GM12865 (cell line): ENCODE results near the gene KRT23.

Source experiments
- DNase-seq: peaks from one replicate; pipeline ENCODE4 v3.0.0; 2010; ENCODE audit warnings: low read depth
- H3K4me3 ChIP-seq: 2 replicates; pipeline ENCODE4 v1.5.1; 2011; ENCODE audit warnings: mild to moderate bottlenecking, low read depth, low read length, control low read depth
- TF ChIP-seq, protein P1 (sequence below): IDR thresholded peaks from 2 replicates; pipeline ENCODE4 v1.5.1; 2011; ENCODE audit warnings: low read length, control low read depth, low read depth, inconsistent platforms; ENCODE audit not compliant: insufficient read depth; ENCODE audit errors: missing control alignments

The KRT23 gene

DNA sequence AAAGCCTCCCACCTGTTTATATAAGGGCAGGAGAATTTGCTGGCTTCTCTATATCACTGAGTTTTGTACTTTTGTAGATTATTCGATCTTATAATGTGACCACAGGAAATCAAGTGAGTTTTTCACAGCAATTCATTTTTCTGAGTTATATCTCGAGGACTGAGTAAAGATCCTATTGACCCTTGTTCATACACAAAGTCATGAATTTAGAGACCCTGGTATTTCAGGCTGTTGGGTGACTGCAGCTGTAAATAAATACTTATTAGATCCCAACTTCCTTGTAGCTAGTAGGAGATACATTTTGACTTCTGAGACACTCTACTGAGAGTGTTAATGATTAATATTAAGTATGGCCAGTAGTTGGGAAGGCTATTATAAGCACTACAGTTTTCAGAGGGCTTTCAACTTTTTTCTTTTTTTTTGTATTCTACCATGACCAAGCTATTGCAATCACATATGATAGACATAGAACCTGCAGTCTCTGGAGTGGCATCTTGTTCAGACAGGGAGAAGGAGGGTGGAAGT is 49.2 kb downstream of the KRT23 start:
- TF ChIP-seq, protein P1, sequence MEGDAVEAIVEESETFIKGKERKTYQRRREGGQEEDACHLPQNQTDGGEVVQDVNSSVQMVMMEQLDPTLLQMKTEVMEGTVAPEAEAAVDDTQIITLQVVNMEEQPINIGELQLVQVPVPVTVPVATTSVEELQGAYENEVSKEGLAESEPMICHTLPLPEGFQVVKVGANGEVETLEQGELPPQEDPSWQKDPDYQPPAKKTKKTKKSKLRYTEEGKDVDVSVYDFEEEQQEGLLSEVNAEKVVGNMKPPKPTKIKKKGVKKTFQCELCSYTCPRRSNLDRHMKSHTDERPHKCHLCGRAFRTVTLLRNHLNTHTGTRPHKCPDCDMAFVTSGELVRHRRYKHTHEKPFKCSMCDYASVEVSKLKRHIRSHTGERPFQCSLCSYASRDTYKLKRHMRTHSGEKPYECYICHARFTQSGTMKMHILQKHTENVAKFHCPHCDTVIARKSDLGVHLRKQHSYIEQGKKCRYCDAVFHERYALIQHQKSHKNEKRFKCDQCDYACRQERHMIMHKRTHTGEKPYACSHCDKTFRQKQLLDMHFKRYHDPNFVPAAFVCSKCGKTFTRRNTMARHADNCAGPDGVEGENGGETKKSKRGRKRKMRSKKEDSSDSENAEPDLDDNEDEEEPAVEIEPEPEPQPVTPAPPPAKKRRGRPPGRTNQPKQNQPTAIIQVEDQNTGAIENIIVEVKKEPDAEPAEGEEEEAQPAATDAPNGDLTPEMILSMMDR = no peak
- no peak overlapping the region for H3K4me3 ChIP-seq
- DNase-seq = no peak

DNA sequence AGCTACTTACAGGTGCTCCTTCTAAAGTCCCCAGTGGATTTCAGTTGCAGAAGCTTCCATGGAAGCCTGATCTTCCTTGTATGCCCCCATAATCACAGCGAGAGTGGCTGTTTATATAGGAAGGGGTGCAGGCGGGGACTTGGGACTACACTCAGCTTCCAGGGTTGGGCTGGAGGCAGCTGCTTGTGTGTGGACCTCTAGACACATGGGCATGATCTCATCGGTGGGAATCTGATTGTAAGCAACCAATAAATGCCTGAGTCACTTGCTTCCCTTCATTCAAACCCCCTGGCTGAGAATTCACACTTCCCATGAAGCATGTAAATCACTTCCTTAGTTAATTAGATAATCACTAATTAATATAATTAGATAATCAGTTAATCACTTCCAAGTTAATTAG is 51.4 kb downstream of the KRT23 start:
- H3K4me3 ChIP-seq = no peak overlapping the region
- DNase-seq = no peak
- TF ChIP-seq, protein P1 = no peak

DNA sequence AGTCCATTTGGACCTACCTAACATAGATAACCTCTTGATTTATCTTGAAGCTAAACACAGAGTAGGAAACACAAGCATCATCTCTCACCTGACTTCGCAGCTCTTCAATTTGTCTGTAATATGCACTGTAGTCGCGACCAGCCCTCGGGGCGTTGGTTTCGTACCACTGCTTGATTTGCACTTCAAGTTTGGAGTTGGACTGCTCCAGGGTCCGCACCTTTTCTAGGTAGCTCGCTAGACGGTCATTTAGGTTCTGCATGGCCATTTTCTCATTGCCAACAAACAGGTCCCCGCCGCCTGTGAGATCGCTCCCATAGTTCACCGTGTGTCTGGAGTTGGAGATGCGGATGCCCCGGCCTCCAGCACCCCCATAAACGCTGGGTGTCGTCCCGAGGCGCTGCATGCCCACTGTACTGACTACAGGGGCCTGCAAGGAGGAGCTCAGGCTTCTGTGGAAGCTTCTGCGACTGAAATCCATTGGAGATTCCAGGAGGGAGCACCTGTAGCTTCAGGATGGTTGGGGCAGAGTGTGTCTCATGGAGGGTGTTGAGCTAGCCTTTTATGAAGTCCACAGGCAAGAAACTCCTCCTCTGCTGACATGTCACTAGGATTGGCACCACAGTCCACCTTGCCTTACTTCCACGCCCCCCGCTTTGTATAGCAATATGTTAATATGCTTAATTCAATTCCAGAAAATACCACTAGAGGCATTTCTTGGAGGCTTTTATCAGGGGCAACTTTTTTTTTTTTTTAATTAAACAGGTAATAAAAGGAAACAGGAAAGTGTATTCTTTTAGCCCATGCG is 52.5 kb downstream of the KRT23 start, which contains the start of gene KRT20:
KRT20 (minus strand) TSS at position 535 of the 805 bp plus-strand sequence; CDS start at position 478, 57 bp downstream.
- no peak for DNase-seq
- TF ChIP-seq, protein P1 = no peak
- H3K4me3 ChIP-seq = no peak within 1 kb of the TSS

DNA sequence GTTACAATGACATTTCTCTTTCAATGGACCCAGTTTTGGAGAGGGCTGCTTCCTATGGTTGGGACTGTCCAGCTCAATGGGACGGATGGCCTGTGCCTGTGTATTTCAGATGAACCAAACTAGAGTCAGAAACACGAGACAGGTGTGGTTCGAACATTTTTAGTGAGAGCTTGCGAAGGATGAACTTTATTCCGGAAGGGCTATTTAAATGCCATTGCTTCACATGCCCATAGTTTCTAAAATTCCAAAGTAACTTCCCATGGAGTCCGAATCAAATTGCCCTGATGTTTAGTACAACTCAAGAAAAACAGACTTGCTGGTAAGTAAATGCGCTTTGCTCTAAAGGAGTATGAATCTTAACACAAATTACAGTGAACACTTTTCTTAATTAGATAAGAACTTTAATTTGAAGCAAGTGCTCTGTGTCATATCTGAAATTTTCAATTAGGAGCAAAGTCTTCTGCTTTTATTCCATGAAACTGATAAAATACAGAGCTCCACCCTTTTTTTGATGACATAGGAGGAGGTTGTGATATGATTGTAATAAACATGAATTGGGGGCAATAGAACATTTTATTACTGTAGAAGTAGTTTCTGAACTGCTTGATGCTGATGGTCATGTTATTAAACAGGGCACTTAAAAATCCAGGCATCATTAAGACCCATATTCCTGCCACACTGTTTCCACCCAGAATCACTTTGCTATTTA is 53.7 kb downstream of the KRT23 start:
- no peak for DNase-seq

DNA sequence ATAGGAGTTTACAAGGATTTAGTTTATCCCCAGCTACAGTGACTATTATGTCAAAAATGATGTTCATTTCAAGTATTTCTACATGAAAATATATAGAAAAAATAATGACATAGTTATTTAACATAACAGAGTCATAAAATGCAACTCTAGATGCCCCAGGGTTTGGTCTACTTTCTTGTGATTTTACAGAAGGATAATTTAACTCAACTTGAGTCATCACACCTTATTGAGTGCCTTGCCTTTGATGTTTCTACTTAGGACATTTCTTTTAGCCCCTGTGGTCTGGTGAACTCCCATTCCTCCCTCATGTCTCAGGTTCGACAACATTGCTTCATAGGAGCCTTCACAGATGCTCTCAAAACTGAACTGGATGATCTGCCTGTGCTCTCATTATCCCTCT is 54.4 kb downstream of the KRT23 start:
- TF ChIP-seq, protein P1 = no peak
- DNase-seq = no peak
- no peak overlapping the region for H3K4me3 ChIP-seq

More for the DNA sequence above, 53.7 kb downstream of the KRT23 start:
- H3K4me3 ChIP-seq = no peak overlapping the region
- TF ChIP-seq, protein P1 = no peak

DNA sequence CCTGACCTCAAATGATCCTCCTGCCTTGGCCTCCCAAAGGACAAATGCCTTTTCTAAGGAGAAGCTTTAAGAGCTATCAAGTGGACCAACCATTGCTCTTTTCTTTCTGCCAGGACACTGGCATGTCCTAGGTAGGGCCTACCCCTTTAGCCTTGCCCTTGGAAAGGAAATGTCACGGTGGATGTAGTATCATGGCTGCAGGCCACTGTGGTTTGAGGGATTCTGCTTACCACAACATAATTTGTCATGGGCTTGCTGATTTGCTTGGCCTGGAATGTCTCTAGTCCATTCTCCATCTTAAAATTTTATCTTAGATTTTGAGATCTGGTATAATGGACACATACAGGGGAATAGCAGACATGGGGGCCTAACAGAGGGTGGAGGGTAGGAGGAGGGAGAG is 58.4 kb downstream of the KRT23 start:
- TF ChIP-seq, protein P1 = no peak
- no peak overlapping the region for H3K4me3 ChIP-seq
- DNase-seq = no peak
